ENCODE measurements around the gene GSE1. TPM values are rescaled to one million over a fixed set of nuclear protein-coding genes. Genes with fewer than 3 reads are reported as not detected.

Gene GSE1
- total and polyA plus RNA-seq, 9 of the 15 experiments (the other 6 are each of a cell fraction or from before 2014, with no cell fraction given), result 12.2 to 244 (median 57.9) TPM

GRCh38 chr16:85632709-85633437 lies 19.8 kb downstream of the GSE1 start:
- H3K79me2 ChIP-seq (ENCODE audit: control insufficient read depth, insufficient read depth, low read length), result peaks cover 100% of the 10 kb centered on the region
- H3K36me3 ChIP-seq (ENCODE audit: control insufficient read depth, insufficient read depth, low read length), result peaks cover 98% of the 10 kb centered on the region; the same call in 2 of the 3 replicates
- intact Hi-C loops (cut with micrococcal nuclease) (no loop called here), in situ Hi-C loops (cut with MboI) (no loop called here)
- H3K4me3 ChIP-seq, result no peak overlapping the region
- no peak overlapping the region for H3K4me2 ChIP-seq (ENCODE audit: insufficient read depth, low read length)
- peaks cover 4 to 79% of the 10 kb centered on the region in 2 experiments; a peak in 2 of 5 replicates for H3K4me1 ChIP-seq (replicated peaks in 1 of 2; ENCODE audit: control insufficient read depth in 2 of 2, insufficient read depth in 2 of 2, low read length in 2 of 2)
- peaks cover 16% of the 10 kb centered on the region for H3K9me1 ChIP-seq (ENCODE audit: control insufficient read depth, insufficient read depth, low read length)
- H3K9me3 ChIP-seq (replicated peaks; ENCODE audit: control insufficient read depth, insufficient read depth, low read depth, low read length), result peaks cover 5% of the 10 kb centered on the region; the same call in 1 of the 2 replicates
- peaks cover 91% of the 10 kb centered on the region for H4K20me1 ChIP-seq (replicated peaks; ENCODE audit: control insufficient read depth, insufficient read depth, low read length)
- FAIRE-seq, result no peak
- no peak for DNase-seq (ENCODE audit: extremely low read depth in 1 of 4, low spot score in 3 of 4)
- no peak overlapping the region for H2AFZ ChIP-seq (ENCODE audit: low read depth, low read length)
- POLR2A ChIA-PET, result no interaction called here
- H3K9ac ChIP-seq (ENCODE audit: insufficient read depth in 1 of 2, low read depth in 2 of 2, low read length in 2 of 2), result no peak overlapping the region
- H3K27ac ChIP-seq (ENCODE audit: extremely low read depth, low read depth, low read length), result no peak overlapping the region
- 91% methylated on average over 20 of the region's 35 CpGs for WGBS (ENCODE audit: insufficient coverage, low coverage, missing lambda C conversion rate)
- TF ChIP-seq ATF7 (IDR thresholded peaks at IDR 0.05), result no peak
- TF ChIP-seq ZBTB33 (CRISPR knock-in tag; IDR thresholded peaks at IDR 0.05), result peak; percentile 85
- peak; percentile 48 for TF ChIP-seq POLR2G (IDR thresholded peaks at IDR 0.05; ENCODE audit: low read depth, low read length)
- peak; percentile 26; the same call in 1 of the 2 replicates for TF ChIP-seq RBFOX2 (IDR thresholded peaks at IDR 0.05; ENCODE audit: low read depth, low read length)
- TF ChIP-seq RBM22 (IDR thresholded peaks at IDR 0.05; ENCODE audit: low read depth, low read length, poor library complexity, severe bottlenecking), result peak; percentile 62
- no peak for TF ChIP-seq C11orf30 (IDR thresholded peaks at IDR 0.05; ENCODE audit: low read depth)
- no peak for TF ChIP-seq HMGN3 (IDR thresholded peaks at IDR 0.05; ENCODE audit: borderline replicate concordance, extremely low read depth, insufficient read length, low read depth, low read length)
- TF ChIP-seq HLTF (IDR thresholded peaks at IDR 0.05), result no peak
- TF ChIP-seq TSC22D4 (tag; IDR thresholded peaks at IDR 0.05), result no peak
- TF ChIP-seq SRSF9 (IDR thresholded peaks at IDR 0.05; ENCODE audit: borderline replicate concordance, low read depth, low read length), result no peak
- no peak for TF ChIP-seq GATAD2B (IDR thresholded peaks at IDR 0.05; ENCODE audit: borderline replicate concordance)
- no peak for TF ChIP-seq SMARCA5 (IDR thresholded peaks at IDR 0.05)
- no peak for TF ChIP-seq NFE2 (IDR thresholded peaks at IDR 0.05; ENCODE audit: low read depth)
- TF ChIP-seq PHF21A (IDR thresholded peaks at IDR 0.05; ENCODE audit: borderline replicate concordance, low read depth), result no peak
- TF ChIP-seq AFF1 (IDR thresholded peaks at IDR 0.05; ENCODE audit: low read depth in 1 of 2, partially characterized antibody in 2 of 2), result no peak
- no peak for TF ChIP-seq MAZ (CRISPR knock-in tag; conservative IDR thresholded peaks at IDR 0.05 in 1 of 2, IDR thresholded peaks at IDR 0.05 in 1 of 2)
- CTCF ChIA-PET (ENCODE audit: low intra/inter-chr PET ratio), result no interaction called here
- BruUV-seq (replicated peaks), result no TSS peak
- ATAC-seq, result no peak
- no peaks in the 10 kb centered on the region for H3K27me3 ChIP-seq (ENCODE audit: control insufficient read depth in 2 of 2, insufficient read depth in 2 of 2, low read length in 2 of 2)
